ENCODE data around the gene FOXR1.

DNA sequence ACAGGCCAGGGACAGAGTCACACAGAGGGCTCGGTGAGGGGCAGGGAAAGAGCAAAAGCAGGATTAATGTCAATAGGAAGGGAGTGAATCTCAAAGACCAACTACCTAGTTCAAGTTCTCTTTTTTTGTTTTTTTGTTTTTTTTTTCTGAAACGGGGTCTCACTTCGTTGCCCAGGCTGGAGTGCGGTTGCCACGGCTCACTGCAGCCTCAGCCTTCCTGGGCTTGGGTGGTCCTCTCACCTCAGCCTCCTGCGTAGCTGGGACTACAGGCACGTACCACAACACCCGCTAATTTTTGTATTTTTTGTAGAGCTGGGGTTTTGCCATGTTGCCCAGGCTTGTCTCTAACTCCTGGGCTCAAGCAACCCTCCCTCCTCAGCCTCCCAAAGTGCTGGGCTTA is 36.2 kb upstream of the FOXR1 start:
- TF ChIP-seq, protein P1, sequence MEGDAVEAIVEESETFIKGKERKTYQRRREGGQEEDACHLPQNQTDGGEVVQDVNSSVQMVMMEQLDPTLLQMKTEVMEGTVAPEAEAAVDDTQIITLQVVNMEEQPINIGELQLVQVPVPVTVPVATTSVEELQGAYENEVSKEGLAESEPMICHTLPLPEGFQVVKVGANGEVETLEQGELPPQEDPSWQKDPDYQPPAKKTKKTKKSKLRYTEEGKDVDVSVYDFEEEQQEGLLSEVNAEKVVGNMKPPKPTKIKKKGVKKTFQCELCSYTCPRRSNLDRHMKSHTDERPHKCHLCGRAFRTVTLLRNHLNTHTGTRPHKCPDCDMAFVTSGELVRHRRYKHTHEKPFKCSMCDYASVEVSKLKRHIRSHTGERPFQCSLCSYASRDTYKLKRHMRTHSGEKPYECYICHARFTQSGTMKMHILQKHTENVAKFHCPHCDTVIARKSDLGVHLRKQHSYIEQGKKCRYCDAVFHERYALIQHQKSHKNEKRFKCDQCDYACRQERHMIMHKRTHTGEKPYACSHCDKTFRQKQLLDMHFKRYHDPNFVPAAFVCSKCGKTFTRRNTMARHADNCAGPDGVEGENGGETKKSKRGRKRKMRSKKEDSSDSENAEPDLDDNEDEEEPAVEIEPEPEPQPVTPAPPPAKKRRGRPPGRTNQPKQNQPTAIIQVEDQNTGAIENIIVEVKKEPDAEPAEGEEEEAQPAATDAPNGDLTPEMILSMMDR (IDR thresholded peaks at IDR 0.05; ENCODE audit: low read length) = no peak
- TF ChIP-seq EZH2 (IDR thresholded peaks at IDR 0.05; ENCODE audit: borderline replicate concordance, low read length) = no peak
